ENCODE data around the gene CCNY. TPM values are rescaled to one million over a fixed set of nuclear protein-coding genes. Genes with fewer than 3 reads are reported as not detected.
"Not testable (repeated sequence)": the region's sequence is repeated elsewhere in the genome, so short reads cannot be mapped to it uniquely, and the experiment has no call there.

Gene CCNY
- total RNA-seq, 1 donor from 2014 or later = 59.4 TPM

DNA sequence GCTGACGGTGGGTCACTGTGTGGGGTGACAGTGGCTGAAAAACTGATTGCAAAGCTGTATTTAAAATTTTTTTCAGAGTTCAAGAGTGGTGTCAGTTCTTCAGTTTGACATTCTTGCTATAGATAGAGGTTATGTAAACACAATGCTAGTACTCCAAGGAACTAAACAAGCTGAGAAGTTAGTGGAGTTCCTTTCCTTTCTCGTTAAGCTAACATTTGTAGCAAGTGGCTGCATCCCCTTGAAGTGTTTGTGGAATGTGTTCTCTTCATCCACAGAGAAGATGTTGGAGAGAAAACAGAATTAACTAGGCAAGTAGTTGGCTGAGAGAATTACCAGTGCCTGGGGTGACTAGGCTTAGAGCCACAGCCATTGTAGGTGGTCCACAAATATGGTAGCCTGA is 15.8 kb downstream of the CCNY start:
- H3K36me3 Mint-ChIP-seq (ENCODE audit: insufficient read depth) = no peaks in the 10 kb centered on the region
- no peak overlapping the region for H3K4me3 Mint-ChIP-seq (ENCODE audit: low read depth)
- H3K27me3 Mint-ChIP-seq = no peaks in the 10 kb centered on the region
- H3K9me3 Mint-ChIP-seq (ENCODE audit: low read depth) = peaks cover 2% of the 10 kb centered on the region
- TF ChIP-seq, protein P1, sequence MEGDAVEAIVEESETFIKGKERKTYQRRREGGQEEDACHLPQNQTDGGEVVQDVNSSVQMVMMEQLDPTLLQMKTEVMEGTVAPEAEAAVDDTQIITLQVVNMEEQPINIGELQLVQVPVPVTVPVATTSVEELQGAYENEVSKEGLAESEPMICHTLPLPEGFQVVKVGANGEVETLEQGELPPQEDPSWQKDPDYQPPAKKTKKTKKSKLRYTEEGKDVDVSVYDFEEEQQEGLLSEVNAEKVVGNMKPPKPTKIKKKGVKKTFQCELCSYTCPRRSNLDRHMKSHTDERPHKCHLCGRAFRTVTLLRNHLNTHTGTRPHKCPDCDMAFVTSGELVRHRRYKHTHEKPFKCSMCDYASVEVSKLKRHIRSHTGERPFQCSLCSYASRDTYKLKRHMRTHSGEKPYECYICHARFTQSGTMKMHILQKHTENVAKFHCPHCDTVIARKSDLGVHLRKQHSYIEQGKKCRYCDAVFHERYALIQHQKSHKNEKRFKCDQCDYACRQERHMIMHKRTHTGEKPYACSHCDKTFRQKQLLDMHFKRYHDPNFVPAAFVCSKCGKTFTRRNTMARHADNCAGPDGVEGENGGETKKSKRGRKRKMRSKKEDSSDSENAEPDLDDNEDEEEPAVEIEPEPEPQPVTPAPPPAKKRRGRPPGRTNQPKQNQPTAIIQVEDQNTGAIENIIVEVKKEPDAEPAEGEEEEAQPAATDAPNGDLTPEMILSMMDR (IDR thresholded peaks at IDR 0.05; ENCODE audit: unreplicated experiment) = no peak
- H3K27ac Mint-ChIP-seq = peak overlapping the region; percentile 46
- peaks cover 32% of the 10 kb centered on the region for H3K4me1 Mint-ChIP-seq (ENCODE audit: low read depth)
- DNase-seq (ENCODE audit: low spot score, unreplicated experiment) = no peak

DNA sequence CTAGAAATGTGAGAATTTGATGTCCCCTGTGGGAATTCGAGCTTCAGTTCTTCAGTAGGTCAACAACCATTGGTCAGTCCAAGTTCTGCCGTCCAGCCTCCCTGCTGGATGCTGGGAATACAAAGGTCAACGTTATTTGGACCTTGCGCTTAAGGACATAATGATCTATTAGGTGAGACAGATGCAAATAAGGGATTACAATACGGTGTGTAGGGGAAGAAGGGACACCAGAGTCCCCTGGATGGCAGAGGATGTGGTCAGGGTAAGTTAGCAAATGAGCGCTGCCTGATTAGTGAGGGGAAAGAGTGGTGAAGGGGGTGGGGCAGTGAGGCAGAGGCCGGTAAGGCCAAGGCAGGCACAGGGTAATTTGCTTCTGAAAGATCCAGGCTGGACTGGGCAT is 16.2 kb downstream of the CCNY start:
- peak overlapping the region; percentile 46 for H3K27ac Mint-ChIP-seq
- no peak for DNase-seq (ENCODE audit: low spot score, unreplicated experiment)
- H3K4me3 Mint-ChIP-seq (ENCODE audit: low read depth) = no peak overlapping the region
- TF ChIP-seq, protein P1 (IDR thresholded peaks at IDR 0.05; ENCODE audit: unreplicated experiment) = no peak
- H3K36me3 Mint-ChIP-seq (ENCODE audit: insufficient read depth) = no peaks in the 10 kb centered on the region
- H3K27me3 Mint-ChIP-seq = no peaks in the 10 kb centered on the region
- H3K9me3 Mint-ChIP-seq (ENCODE audit: low read depth) = peaks cover 2% of the 10 kb centered on the region
- peaks cover 32% of the 10 kb centered on the region for H3K4me1 Mint-ChIP-seq (ENCODE audit: low read depth)

DNA sequence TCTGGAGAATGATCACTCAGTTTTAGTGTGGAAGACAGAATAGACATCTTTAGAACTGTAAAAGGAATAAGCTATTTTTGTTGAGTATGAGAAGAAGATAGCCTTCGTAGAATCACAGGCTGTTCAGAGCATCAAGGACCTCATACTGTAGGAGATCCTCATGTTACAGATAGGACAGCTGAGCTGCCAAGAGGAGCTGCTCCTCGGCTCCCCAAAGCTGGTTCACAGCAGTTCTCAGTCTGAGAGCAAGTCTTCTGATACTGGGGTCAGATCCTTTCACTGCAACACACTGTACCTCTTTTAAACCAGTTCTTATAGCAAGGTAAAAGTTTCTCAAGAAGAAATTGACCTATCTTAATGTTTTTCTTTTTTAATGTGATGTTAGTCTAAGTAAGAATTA is 17.1 kb downstream of the CCNY start:
- Mint-ChIP-seq H3K9me3 (ENCODE audit: low read depth) (peaks cover 2% of the 10 kb centered on the region), H3K4me3 (ENCODE audit: low read depth) (no peak overlapping the region), H3K4me1 (ENCODE audit: low read depth) (peaks cover 29% of the 10 kb centered on the region), H3K27me3 (no peaks in the 10 kb centered on the region), H3K36me3 (ENCODE audit: insufficient read depth) (no peaks in the 10 kb centered on the region), H3K27ac (no peak overlapping the region)
- no peak for DNase-seq (ENCODE audit: low spot score, unreplicated experiment)
- TF ChIP-seq, protein P1 (IDR thresholded peaks at IDR 0.05; ENCODE audit: unreplicated experiment) = no peak

DNA sequence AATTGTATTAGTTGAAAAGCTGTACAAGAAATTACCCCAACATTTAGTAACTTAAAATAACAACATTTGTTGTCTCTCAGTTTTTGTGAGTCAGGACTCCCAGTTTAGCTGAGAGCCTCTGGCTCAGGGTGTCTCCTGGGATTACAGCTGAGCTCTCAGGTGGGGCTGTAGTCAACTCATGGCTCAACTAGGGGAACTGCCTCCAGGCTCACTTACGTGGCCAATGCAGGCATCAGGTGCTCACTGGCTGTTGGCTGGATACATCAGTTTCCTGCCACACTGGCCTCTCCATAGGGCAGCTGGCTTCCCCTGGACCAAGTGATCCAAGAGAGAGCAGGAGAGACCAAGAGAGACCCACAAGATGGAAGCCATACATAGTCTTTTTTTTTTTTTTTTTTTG is 17.5 kb downstream of the CCNY start:
- Mint-ChIP-seq H3K4me1 (ENCODE audit: low read depth) (peaks cover 29% of the 10 kb centered on the region), H3K27ac (no peak overlapping the region), H3K27me3 (no peaks in the 10 kb centered on the region), H3K36me3 (ENCODE audit: insufficient read depth) (no peaks in the 10 kb centered on the region), H3K4me3 (ENCODE audit: low read depth) (no peak overlapping the region), H3K9me3 (ENCODE audit: low read depth) (peaks cover 2% of the 10 kb centered on the region)
- TF ChIP-seq, protein P1 (IDR thresholded peaks at IDR 0.05; ENCODE audit: unreplicated experiment) = no peak
- DNase-seq (ENCODE audit: low spot score, unreplicated experiment) = no peak

DNA sequence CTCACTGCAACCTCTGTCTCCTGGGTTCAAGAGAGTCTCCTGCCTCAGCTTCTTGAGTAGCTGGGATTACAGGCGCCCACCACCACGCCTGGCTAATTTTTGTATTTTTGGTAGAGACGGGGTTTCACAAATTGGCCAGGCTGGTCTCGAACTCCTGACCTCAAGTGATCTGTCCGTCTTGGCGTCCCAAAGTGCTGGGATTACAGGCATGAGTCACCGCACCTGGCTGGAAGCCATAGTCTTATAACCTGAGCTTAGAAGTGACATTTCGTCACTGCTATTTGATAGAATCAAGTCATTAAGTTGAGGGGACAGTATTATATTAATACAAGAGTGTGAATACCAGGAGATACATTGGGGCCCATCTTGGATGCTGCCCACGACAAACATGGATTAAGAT is 17.9 kb downstream of the CCNY start:
- peaks cover 24% of the 10 kb centered on the region for H3K4me1 Mint-ChIP-seq (ENCODE audit: low read depth)
- not testable (repeated sequence) for H3K27ac Mint-ChIP-seq; H3K4me3 Mint-ChIP-seq (ENCODE audit: low read depth); H3K9me3 Mint-ChIP-seq (ENCODE audit: low read depth); H3K27me3 Mint-ChIP-seq; H3K36me3 Mint-ChIP-seq (ENCODE audit: insufficient read depth); DNase-seq (ENCODE audit: low spot score, unreplicated experiment)

DNA sequence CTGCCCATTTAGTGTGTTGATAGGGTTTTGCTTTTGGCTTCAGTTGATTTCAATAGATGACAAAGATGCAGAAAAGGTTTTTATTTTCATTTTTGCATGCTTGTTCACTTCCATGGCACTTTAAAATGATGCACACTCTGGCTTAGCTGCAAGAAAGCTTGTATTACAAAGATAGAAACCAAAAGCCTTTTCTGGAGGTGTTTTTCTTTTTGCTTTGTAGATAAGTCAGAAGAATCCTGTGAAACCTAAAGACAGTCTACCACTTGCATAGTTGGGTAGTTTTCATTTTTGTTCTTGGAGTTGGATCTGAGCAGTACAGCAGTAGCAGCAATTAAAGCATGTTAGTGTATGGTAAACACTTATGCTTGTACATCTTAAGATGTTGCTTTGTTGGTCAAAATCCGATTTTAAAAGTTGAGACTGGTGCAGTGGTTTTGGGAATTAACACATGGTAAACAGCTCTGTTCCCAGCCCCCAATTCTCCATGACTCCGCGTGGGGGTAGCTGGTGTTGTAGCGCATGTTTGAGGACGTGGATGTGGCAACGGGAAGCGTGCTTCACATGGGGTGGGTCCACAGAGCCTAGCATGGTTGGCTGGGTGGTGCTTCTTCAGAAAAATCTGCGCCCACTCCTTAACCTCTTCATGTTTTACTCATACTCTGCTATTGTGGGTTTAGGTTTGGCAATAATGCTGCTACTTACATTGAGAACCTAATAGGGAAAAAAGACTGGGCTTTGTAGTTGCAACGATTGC is 19.8 kb downstream of the CCNY start:
- no peaks in the 10 kb centered on the region for H3K36me3 Mint-ChIP-seq (ENCODE audit: insufficient read depth)
- no peak overlapping the region for H3K4me3 Mint-ChIP-seq (ENCODE audit: low read depth)
- no peaks in the 10 kb centered on the region for H3K27me3 Mint-ChIP-seq
- no peak for DNase-seq (ENCODE audit: low spot score, unreplicated experiment)
- peaks cover 2% of the 10 kb centered on the region for H3K9me3 Mint-ChIP-seq (ENCODE audit: low read depth)
- TF ChIP-seq, protein P1 (IDR thresholded peaks at IDR 0.05; ENCODE audit: unreplicated experiment) = no peak
- H3K27ac Mint-ChIP-seq = no peak overlapping the region
- peaks cover 11% of the 10 kb centered on the region for H3K4me1 Mint-ChIP-seq (ENCODE audit: low read depth)
